PC-9 (cell line): Measurements from ENCODE around the gene NMRK2. TPM values are rescaled to one million over a fixed set of nuclear protein-coding genes. Genes with fewer than 3 reads are reported as not detected.

ENCODE experiments used
- BruUV-seq: library from RNA; stranded (reverse); fragments of 400-500 nt; replicated peaks from 2 replicates; lab custom pipeline; 2021; lab: Mats Ljungman, UMichigan
- CTCF ChIA-PET: fragments of 300-600 bp; sonication (Branson Sonifier 250); formaldehyde crosslinking; loops from one replicate; lab custom pipeline; 2022; ENCODE audit warnings: antibody characterized with exemption; lab: Charles Lee
- POLR2A ChIA-PET: fragments of 300-600 bp; sonication (Branson Sonifier 250); formaldehyde crosslinking; loops from one replicate; lab custom pipeline; 2022; ENCODE audit warnings: antibody characterized with exemption; ENCODE audit not compliant: unreplicated experiment; lab: Charles Lee
- DNase-seq, 2 experiments: peaks; one replicate each; pipeline versions ENCODE4 v3.0.0 to v3.0.0-alpha.2; 2015 to 2022; ENCODE audit warnings: mixed read lengths in 1 of 2
- H2AFZ ChIP-seq: fragments of 200-600 bp; sonication (generic); 2 replicates; pipeline ENCODE4 v1.8.1; 2017; ENCODE audit warnings: antibody characterized with exemption
- H3F3A ChIP-seq: fragments of 200-600 bp; sonication (generic); 2 replicates; pipeline ENCODE4 v1.8.1; 2017; ENCODE audit warnings: antibody characterized with exemption, mild to moderate bottlenecking, low read depth; ENCODE audit not compliant: insufficient read depth
- H3K27ac ChIP-seq: fragments of 200-600 bp; sonication (generic); 2 replicates; pipeline ENCODE4 v1.6.1; 2016; ENCODE audit warnings: mixed run types
- H3K27me3 ChIP-seq: fragments of 200-600 bp; sonication (generic); 2 replicates; pipeline ENCODE4 v1.6.1; 2016; ENCODE audit warnings: low read depth, mixed run types; ENCODE audit not compliant: insufficient read depth
- H3K36me3 ChIP-seq: fragments of 200-600 bp; sonication (generic); 2 replicates; pipeline ENCODE4 v1.6.1; 2016; ENCODE audit warnings: low read depth, mixed run types
- H3K4me1 ChIP-seq: fragments of 200-600 bp; sonication (generic); replicated peaks from 2 replicates; pipeline ENCODE4 v1.6.1; 2016; ENCODE audit warnings: mixed run types; ENCODE audit not compliant: insufficient read depth
- H3K4me2 ChIP-seq: fragments of 200-600 bp; sonication (generic); 2 replicates; pipeline ENCODE4 v1.6.1; 2017; ENCODE audit warnings: mixed run types
- H3K4me3 ChIP-seq: fragments of 200-600 bp; sonication (generic); 2 replicates; pipeline ENCODE4 v1.6.1; 2016; ENCODE audit warnings: mixed run types
- H3K79me2 ChIP-seq: fragments of 200-600 bp; sonication (generic); 2 replicates; pipeline ENCODE4 v1.6.1; 2017; ENCODE audit warnings: low read depth, mixed run types
- H3K9me2 ChIP-seq: fragments of 200-600 bp; sonication (generic); 2 replicates; pipeline ENCODE4 v1.8.1; 2017; ENCODE audit warnings: mild to moderate bottlenecking; ENCODE audit not compliant: insufficient read depth
- H3K9me3 ChIP-seq: fragments of 200-600 bp; sonication (generic); 2 replicates; pipeline ENCODE4 v1.8.1; 2016; ENCODE audit warnings: low read depth; ENCODE audit not compliant: insufficient read depth
- H4K20me1 ChIP-seq: fragments of 200-600 bp; sonication (generic); 2 replicates; pipeline ENCODE4 v1.8.1; 2017; ENCODE audit not compliant: insufficient read depth
- CTCF ChIP-seq: fragments of 200-600 bp; sonication (generic); conservative IDR thresholded peaks from 2 replicates; pipeline ENCODE4 v1.6.1; 2017; ENCODE audit warnings: mixed run types, antibody characterized with exemption, mild to moderate bottlenecking, moderate library complexity
- EZH2 ChIP-seq: fragments of 200-600 bp; sonication (generic); IDR thresholded peaks from 2 replicates; pipeline ENCODE4 v1.8.0; 2017; ENCODE audit warnings: antibody characterized with exemption, low read depth
- intact Hi-C: fragments of 100-400 bp; cut with micrococcal nuclease; formaldehyde crosslinking; loops from one replicate; pipeline ENCODE4 v1.10.0; 2022; ENCODE audit not compliant: unreplicated experiment
- total RNA-seq: library from RNA; stranded (reverse); gene quantifications from 2 replicates; pipeline ENCODE4 v1.2.3, GENCODE V29; 2021

Gene NMRK2
- total RNA-seq, 1 experiment from 2014 or later = not detected

- H3F3A ChIP-seq = no peaks in the 10 kb centered on the region
- TF ChIP-seq CTCF = no peak
- TF ChIP-seq EZH2 = no peak
- no peaks in the 10 kb centered on the region for H3K9me3 ChIP-seq
- H3K4me2 ChIP-seq = no peak overlapping the region
- peaks cover 37% of the 10 kb centered on the region for H3K27me3 ChIP-seq
- intact Hi-C loops = no loop called here
- no peaks in the 10 kb centered on the region for H3K36me3 ChIP-seq
- CTCF ChIA-PET = no interaction called here
- H3K4me1 ChIP-seq = no peaks in the 10 kb centered on the region
- no peak overlapping the region for H2AFZ ChIP-seq
- no TSS peak for BruUV-seq
- H3K9me2 ChIP-seq = no peaks in the 10 kb centered on the region
- POLR2A ChIA-PET = no interaction called here
- no peak for DNase-seq
- H4K20me1 ChIP-seq = no peaks in the 10 kb centered on the region
- H3K4me3 ChIP-seq = no peak overlapping the region
- no peak overlapping the region for H3K27ac ChIP-seq
- H3K79me2 ChIP-seq = no peaks in the 10 kb centered on the region
Observed at GRCh38 chr19:3923096-3923758, 9.6 kb upstream of the NMRK2 start.

- H3K4me3 ChIP-seq = no peak overlapping the region
- H3K9me3 ChIP-seq = no peaks in the 10 kb centered on the region
- CTCF ChIA-PET = no interaction called here
- H3K27ac ChIP-seq = no peak overlapping the region
- H3F3A ChIP-seq = no peaks in the 10 kb centered on the region
- no peak overlapping the region for H3K4me2 ChIP-seq
- H2AFZ ChIP-seq = no peak overlapping the region
- no TSS peak for BruUV-seq
- TF ChIP-seq EZH2 (no peak), CTCF (no peak)
- H3K9me2 ChIP-seq = no peaks in the 10 kb centered on the region
- H3K27me3 ChIP-seq = peaks cover 33% of the 10 kb centered on the region
- POLR2A ChIA-PET = no interaction called here
- no peak for DNase-seq
- intact Hi-C loops = no loop called here
- no peaks in the 10 kb centered on the region for H3K36me3 ChIP-seq
- H3K4me1 ChIP-seq = no peaks in the 10 kb centered on the region
- no peaks in the 10 kb centered on the region for H3K79me2 ChIP-seq
- no peaks in the 10 kb centered on the region for H4K20me1 ChIP-seq
Observed at GRCh38 chr19:3923912-3924311, 9.0 kb upstream of the NMRK2 start.

GRCh38 chr19:3931041-3931440 is 1.8 kb upstream of the NMRK2 start:
- TF ChIP-seq EZH2 (no peak), CTCF (no peak)
- intact Hi-C loops = no loop called here
- no peaks in the 10 kb centered on the region for H3K9me3 ChIP-seq
- POLR2A ChIA-PET = no interaction called here
- H3K27me3 ChIP-seq = no peaks in the 10 kb centered on the region; the same call in 1 of the 2 replicates
- no peaks in the 10 kb centered on the region for H4K20me1 ChIP-seq
- H3K27ac ChIP-seq = no peak overlapping the region
- peak in 1 of 2 experiments; percentile 13 for DNase-seq
- no peaks in the 10 kb centered on the region for H3K4me1 ChIP-seq
- H3K4me2 ChIP-seq = no peak overlapping the region
- CTCF ChIA-PET = no interaction called here
- H2AFZ ChIP-seq = no peak overlapping the region
- H3K9me2 ChIP-seq = no peaks in the 10 kb centered on the region
- no peaks in the 10 kb centered on the region for H3K36me3 ChIP-seq
- no peak overlapping the region for H3K4me3 ChIP-seq
- no peaks in the 10 kb centered on the region for H3K79me2 ChIP-seq
- BruUV-seq = no TSS peak
- H3F3A ChIP-seq = no peaks in the 10 kb centered on the region
